Cardiac fibroblast (primary cell): ENCODE results near the gene MYMK.

Experiments used
- DNase-seq, 2 donors: peaks; one replicate each; pipeline versions ENCODE4 v3.0.0 to v3.0.0-alpha.2; 2010; ENCODE audit warnings: low read depth in 2 of 2
- H3K4me3 ChIP-seq, 2 donors: replicated peaks in 1 of 2; 1 replicate in 1 of 2; 2 replicates in 1 of 2; pipeline ENCODE4 v1.5.1; 2011; ENCODE audit warnings: low read depth in 2 of 2, low read length in 2 of 2, mild to moderate bottlenecking in 2 of 2, moderate library complexity in 1 of 2
- TF ChIP-seq, protein P1 (sequence below): IDR thresholded peaks from one replicate; pipeline ENCODE4 v1.5.1; 2011; ENCODE audit warnings: low read depth, mild to moderate bottlenecking, low read length, inconsistent platforms

MYMK gene

GRCh38 chr9:133502112-133502511 lies 22.6 kb downstream of the MYMK start:
- TF ChIP-seq, protein P1, sequence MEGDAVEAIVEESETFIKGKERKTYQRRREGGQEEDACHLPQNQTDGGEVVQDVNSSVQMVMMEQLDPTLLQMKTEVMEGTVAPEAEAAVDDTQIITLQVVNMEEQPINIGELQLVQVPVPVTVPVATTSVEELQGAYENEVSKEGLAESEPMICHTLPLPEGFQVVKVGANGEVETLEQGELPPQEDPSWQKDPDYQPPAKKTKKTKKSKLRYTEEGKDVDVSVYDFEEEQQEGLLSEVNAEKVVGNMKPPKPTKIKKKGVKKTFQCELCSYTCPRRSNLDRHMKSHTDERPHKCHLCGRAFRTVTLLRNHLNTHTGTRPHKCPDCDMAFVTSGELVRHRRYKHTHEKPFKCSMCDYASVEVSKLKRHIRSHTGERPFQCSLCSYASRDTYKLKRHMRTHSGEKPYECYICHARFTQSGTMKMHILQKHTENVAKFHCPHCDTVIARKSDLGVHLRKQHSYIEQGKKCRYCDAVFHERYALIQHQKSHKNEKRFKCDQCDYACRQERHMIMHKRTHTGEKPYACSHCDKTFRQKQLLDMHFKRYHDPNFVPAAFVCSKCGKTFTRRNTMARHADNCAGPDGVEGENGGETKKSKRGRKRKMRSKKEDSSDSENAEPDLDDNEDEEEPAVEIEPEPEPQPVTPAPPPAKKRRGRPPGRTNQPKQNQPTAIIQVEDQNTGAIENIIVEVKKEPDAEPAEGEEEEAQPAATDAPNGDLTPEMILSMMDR, result no peak
- H3K4me3 ChIP-seq, result no peak overlapping the region
- DNase-seq, result no peak

GRCh38 chr9:133499892-133500270 lies 24.9 kb downstream of the MYMK start:
- H3K4me3 ChIP-seq, result no peak overlapping the region
- TF ChIP-seq, protein P1, result no peak
- DNase-seq, result no peak

DNA sequence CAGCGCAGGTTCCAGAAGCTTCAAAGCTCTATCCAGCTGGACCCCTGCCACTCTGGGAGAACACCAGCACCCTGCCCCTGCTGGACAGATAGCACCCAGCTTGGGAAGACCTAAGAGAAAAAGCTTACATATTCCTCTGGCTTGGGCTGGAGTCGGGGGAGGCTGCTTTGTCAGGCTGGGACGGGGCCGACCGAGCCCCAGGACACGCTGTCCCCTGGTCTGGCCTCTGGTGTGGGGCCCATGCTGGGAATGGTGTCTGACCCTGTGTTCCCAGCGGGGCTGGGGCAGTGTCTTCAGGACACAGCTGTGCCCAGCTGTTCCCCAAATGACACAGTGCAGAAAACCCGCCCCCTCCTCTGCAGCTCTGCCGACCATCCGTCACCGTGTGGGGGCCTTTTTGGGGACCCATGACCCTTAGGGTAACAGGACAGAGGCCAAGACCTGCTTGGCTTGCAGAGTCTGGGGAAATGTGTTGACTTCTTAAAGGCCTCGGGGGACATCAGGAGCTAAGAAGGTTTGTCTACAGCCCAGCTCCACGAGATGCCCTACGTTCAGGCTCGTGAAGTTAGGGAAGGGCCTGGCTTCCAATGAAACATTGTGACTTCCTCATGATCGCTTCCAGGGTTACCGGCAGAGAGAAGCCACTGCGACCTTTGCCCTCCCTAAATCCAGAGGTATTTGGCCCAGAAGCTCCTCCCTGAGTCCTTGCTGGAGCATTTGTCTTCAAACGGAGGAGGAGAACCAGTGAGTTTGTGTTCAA lies 25.4 kb downstream of the MYMK start:
- H3K4me3 ChIP-seq, result no peak overlapping the region
- DNase-seq, result no peak
- TF ChIP-seq, protein P1, result no peak

- TF ChIP-seq, protein P1, result no peak
- H3K4me3 ChIP-seq, result no peak overlapping the region
- no peak for DNase-seq
Observed at GRCh38 chr9:133496861-133497842, 27.6 kb downstream of the MYMK start.

- no peak for DNase-seq
- TF ChIP-seq, protein P1, result no peak
- H3K4me3 ChIP-seq, result no peak overlapping the region
Observed at GRCh38 chr9:133495327-133496293, 29.1 kb downstream of the MYMK start.
